ENCODE data around the gene PWP1.
"Not testable (repeated sequence)": the region's sequence is repeated elsewhere in the genome, so short reads cannot be mapped to it uniquely, and the experiment has no call there.

- TF ChIP-seq PCBP1 (IDR thresholded peaks at IDR 0.05; ENCODE audit: low read depth, low read length, poor library complexity, severe bottlenecking); SP1 (CRISPR knock-in tag; IDR thresholded peaks at IDR 0.05); NFXL1 (CRISPR knock-in tag; IDR thresholded peaks at IDR 0.05); SNIP1 (IDR thresholded peaks at IDR 0.05; ENCODE audit: low read depth); POLR2H (tag; IDR thresholded peaks at IDR 0.05; ENCODE audit: low read depth); NR1H2 (CRISPR knock-in tag; IDR thresholded peaks at IDR 0.05); BRD4 (IDR thresholded peaks at IDR 0.05); POLR2AphosphoS5 (IDR thresholded peaks at IDR 0.05; ENCODE audit: control insufficient read depth, insufficient read depth, low read depth, low read length); ZBTB17 (CRISPR knock-in tag; IDR thresholded peaks at IDR 0.05); ZBTB7A (IDR thresholded peaks at IDR 0.05; ENCODE audit: borderline replicate concordance, control insufficient read depth, low read depth, low read length): not testable (repeated sequence)
- TF ChIP-seq, protein P1, sequence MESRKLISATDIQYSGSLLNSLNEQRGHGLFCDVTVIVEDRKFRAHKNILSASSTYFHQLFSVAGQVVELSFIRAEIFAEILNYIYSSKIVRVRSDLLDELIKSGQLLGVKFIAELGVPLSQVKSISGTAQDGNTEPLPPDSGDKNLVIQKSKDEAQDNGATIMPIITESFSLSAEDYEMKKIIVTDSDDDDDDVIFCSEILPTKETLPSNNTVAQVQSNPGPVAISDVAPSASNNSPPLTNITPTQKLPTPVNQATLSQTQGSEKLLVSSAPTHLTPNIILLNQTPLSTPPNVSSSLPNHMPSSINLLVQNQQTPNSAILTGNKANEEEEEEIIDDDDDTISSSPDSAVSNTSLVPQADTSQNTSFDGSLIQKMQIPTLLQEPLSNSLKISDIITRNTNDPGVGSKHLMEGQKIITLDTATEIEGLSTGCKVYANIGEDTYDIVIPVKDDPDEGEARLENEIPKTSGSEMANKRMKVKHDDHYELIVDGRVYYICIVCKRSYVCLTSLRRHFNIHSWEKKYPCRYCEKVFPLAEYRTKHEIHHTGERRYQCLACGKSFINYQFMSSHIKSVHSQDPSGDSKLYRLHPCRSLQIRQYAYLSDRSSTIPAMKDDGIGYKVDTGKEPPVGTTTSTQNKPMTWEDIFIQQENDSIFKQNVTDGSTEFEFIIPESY (CRISPR knock-in tag; IDR thresholded peaks at IDR 0.05) = not testable (repeated sequence)
Measured at GRCh38 chr12:107727327-107727726, 41.7 kb downstream of the PWP1 start.
